IPS DF 19.7 (cell line): ENCODE measurements around the gene CSNK2B.

Experiments used
- DNase-seq: peaks from one replicate; pipeline ENCODE4 v3.0.0-alpha.2; 2013; ENCODE audit warnings: low read depth, low spot score

CSNK2B gene

GRCh38 chr6:31660381-31661261, 5.3 kb upstream of the CSNK2B start, which contains the start of gene C6orf47:
C6orf47 (minus strand) TSS chr6:31660778; CDS start chr6:31659947, 831 bp downstream.
- DNase-seq: no peak

GRCh38 chr6:31661262-31662123, 4.4 kb upstream of the CSNK2B start:
- no peak for DNase-seq

GRCh38 chr6:31662124-31662723, 3.7 kb upstream of the CSNK2B start:
- no peak for DNase-seq

GRCh38 chr6:31663126-31663960, 2.5 kb upstream of the CSNK2B start:
- no peak for DNase-seq

- no peak for DNase-seq
These were observed 1.7 kb upstream of the CSNK2B start for GRCh38 chr6:31663961-31664789.

GRCh38 chr6:31664790-31665500, 935 bp upstream of the CSNK2B start, which contains the start of gene GPANK1:
GPANK1 (minus strand) TSS chr6:31664997; CDS start chr6:31664478, 519 bp downstream.
- no peak for DNase-seq

GRCh38 chr6:31666337-31666965, 571 bp downstream of the CSNK2B start:
- no peak for DNase-seq

- no peak for DNase-seq
These were observed 3.8 kb downstream of the CSNK2B start, which contains the start of gene LY6G5B for GRCh38 chr6:31669676-31670075. LY6G5B (plus strand) TSS chr6:31669976; CDS start chr6:31670951, 975 bp downstream.

GRCh38 chr6:31676322-31676903, 10.5 kb downstream of the CSNK2B start:
- DNase-seq: no peak

- DNase-seq: no peak
These were observed 11.0 kb downstream of the CSNK2B start for GRCh38 chr6:31676904-31677303.

- DNase-seq: no peak
These were observed 12.1 kb downstream of the CSNK2B start for GRCh38 chr6:31677955-31678354.

GRCh38 chr6:31680226-31681134, 14.6 kb downstream of the CSNK2B start, which contains the start of gene LY6G5C:
LY6G5C (minus strand) TSS chr6:31681067; CDS start chr6:31680373, 694 bp downstream.
- no peak for DNase-seq

GRCh38 chr6:31681135-31681671, 15.3 kb downstream of the CSNK2B start:
- DNase-seq: no peak

- DNase-seq: no peak
These were observed 17.7 kb downstream of the CSNK2B start for GRCh38 chr6:31683591-31683990.

- DNase-seq: no peak
These were observed 20.6 kb downstream of the CSNK2B start for GRCh38 chr6:31686483-31686882.

GRCh38 chr6:31687321-31687720, 21.4 kb downstream of the CSNK2B start:
- no peak for DNase-seq
